Fibroblast of villous mesenchyme (primary cell): ENCODE measurements around the gene CX3CR1. TPM values are rescaled to one million over a fixed set of nuclear protein-coding genes. Genes with fewer than 3 reads are reported as not detected.

ENCODE experiments used
- DNase-seq: peaks from one replicate; pipeline ENCODE4 v3.0.0-alpha.2; 2010; ENCODE audit warnings: low read depth
- H3K4me3 ChIP-seq: 2 replicates; pipeline ENCODE4 v1.5.1; 2011; ENCODE audit warnings: low read depth, mild to moderate bottlenecking, low read length
- total RNA-seq: library from RNA; depleted of rRNA; stranded (reverse); fragments of >200 nt; gene quantifications from 2 replicates; pipeline ENCODE4 v1.2.3, GENCODE V29; 2012
- TF ChIP-seq, protein P1 (sequence below): IDR thresholded peaks from 2 replicates; pipeline ENCODE4 v1.5.1; 2012; ENCODE audit warnings: low read depth, mild to moderate bottlenecking, low read length; ENCODE audit not compliant: insufficient read depth

Gene CX3CR1
- total RNA-seq, 1 donor: not detected

DNA sequence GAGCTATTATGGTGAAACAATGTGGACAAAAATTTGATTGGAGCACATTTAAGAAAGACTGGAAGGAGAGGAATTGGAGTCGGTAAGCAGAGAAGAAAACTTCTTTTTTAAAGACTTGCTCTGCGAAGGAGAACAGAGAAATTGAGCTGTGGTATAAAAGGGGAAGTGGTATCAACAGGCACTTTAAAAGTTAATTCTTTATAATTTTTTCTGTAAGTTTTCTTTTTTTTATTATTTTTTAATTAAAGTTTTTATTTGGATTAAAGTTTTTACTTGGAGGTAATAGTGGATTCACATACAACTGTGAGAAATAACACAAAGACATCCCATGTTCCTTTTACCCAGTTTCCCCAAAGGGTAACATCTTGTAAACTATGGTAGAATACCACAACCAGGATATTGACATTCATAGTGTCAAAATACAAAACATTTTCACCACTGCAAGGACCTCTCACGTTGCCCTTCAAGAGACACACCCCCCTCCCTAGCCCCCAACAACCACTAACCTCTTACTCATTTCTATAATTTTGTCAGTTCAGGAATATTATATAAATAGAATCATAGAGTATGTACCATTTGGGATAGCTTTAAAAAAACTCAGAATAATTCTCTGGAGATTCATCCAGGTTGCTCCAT, 53.6 kb downstream of the CX3CR1 start:
- no peak overlapping the region for H3K4me3 ChIP-seq
- TF ChIP-seq, protein P1, sequence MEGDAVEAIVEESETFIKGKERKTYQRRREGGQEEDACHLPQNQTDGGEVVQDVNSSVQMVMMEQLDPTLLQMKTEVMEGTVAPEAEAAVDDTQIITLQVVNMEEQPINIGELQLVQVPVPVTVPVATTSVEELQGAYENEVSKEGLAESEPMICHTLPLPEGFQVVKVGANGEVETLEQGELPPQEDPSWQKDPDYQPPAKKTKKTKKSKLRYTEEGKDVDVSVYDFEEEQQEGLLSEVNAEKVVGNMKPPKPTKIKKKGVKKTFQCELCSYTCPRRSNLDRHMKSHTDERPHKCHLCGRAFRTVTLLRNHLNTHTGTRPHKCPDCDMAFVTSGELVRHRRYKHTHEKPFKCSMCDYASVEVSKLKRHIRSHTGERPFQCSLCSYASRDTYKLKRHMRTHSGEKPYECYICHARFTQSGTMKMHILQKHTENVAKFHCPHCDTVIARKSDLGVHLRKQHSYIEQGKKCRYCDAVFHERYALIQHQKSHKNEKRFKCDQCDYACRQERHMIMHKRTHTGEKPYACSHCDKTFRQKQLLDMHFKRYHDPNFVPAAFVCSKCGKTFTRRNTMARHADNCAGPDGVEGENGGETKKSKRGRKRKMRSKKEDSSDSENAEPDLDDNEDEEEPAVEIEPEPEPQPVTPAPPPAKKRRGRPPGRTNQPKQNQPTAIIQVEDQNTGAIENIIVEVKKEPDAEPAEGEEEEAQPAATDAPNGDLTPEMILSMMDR: no peak
- no peak for DNase-seq

DNA sequence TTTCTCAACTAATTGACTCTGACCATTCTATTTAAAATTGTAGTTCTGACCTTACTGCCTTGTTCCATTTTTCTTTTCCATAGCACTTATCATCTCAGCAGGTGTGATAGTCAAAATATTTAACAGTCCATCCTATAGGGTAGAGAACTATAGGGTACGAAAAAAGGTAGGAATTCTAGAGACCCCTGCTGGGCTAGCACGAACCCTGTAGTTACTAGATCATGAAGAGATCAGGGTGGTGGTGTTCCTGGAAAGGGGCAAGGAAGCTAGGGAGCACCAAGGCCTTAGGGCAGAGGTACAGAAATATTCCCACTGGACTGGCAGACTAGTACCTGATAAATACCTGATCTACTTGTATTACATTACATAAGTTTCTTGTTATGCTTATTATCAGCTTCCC, 55.5 kb downstream of the CX3CR1 start:
- no peak overlapping the region for H3K4me3 ChIP-seq
- TF ChIP-seq, protein P1: no peak
- DNase-seq: no peak

DNA sequence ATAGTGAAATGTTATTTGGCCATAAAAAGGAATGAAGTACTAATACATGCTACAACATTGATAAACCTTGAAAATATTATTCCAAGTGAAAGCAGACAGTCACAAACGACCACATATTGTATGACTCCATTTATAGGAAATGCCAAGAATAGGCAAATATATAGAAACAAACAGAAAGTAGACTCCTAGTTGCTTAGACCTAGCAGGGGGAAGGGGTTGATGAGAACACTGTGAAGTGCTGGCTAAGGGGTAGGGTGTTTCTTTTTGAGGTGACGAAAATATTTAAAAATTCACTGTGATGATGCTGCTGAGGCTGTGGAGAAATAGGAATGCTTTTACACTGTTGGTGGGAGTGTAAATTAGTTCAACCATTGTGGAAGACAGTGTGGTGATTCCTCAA, 56.9 kb downstream of the CX3CR1 start:
- H3K4me3 ChIP-seq: no peak overlapping the region
- DNase-seq: no peak
- TF ChIP-seq, protein P1: no peak

DNA sequence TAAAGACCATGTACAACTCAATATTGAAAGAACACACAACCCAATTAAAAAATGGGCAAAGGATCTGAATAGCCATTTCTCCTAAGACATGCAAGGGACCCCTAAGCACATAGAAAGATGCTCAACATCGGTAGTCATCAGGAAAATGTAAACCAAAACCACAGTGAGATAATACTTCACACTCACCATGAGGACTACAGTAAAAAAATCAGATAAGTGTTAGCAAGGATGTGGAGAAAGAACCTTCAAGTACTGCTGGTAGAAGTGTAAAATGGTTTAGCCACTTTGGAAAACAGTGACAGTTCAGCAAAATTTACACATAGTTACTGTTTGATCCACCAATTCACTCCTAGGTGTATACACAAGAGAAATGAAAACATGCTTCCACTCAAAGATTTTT, 57.4 kb downstream of the CX3CR1 start:
- no peak for DNase-seq
- no peak overlapping the region for H3K4me3 ChIP-seq
- TF ChIP-seq, protein P1: no peak

DNA sequence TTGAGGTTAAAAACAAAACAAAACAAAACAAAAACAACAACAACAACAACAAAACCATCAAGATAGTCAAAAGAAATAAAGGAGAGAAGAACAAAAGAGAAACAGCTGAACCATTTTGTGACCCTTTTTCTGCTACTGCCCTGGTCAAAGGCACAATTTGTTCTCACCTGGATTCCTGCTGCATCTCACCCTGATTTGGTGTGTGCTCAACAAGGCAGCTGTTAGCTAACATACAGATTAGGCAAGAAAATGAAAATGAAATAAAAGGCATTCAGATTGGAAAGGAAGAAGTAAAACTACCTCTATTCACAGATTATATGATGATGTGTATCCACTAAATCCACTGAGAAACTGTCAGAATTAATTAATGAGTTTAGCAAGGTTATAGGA, 58.7 kb downstream of the CX3CR1 start:
- H3K4me3 ChIP-seq: no peak overlapping the region
- TF ChIP-seq, protein P1: no peak

DNA sequence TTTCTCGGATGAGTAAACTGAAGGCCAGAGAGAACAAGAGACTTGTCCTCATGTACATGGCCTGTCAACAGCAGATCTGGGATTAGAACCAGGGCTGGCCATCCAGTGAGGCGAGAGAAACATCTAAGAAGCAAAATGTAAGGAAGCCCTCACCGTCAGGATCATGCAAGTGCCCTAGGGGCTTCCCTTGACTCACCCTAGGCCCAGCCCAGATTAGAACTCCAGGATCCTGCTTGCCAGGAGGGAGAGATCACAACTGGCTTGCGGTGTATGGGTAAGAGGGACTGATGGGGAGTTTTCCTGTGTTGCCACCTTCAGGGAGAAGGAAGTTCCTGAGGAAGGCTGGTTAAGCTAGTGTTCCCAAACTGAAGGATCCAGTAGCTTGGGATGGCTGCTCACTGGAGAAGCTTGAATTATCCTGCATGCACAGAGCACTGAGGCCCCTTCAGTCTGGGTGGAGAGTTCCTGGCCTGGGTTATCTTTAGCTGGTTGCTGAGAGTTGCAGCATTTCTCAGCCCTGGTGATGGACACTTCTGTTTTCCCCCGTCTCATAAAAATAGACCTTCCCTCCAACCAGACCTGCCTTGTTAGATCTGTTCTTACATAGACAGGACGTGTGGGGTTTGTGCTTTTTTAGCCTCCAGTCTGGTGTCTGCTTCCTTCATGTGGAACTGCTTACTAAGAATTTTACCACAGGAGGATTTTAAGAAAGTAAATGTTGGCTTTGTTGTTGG, 59.3 kb downstream of the CX3CR1 start:
- TF ChIP-seq, protein P1: no peak
- DNase-seq: no peak
- no peak overlapping the region for H3K4me3 ChIP-seq

More for the DNA sequence above, 58.7 kb downstream of the CX3CR1 start:
- no peak for DNase-seq
